NCI-H2196 treated with DMSO at 0.1 percent for 48 hours (cell line): Measurements from ENCODE around the gene YBEY.

Source experiments
- DNase-seq: peaks from one replicate; lab custom pipeline; 2025; ENCODE audit not compliant: unreplicated experiment; lab: John Stamatoyannopoulos, UW

The YBEY gene

DNA sequence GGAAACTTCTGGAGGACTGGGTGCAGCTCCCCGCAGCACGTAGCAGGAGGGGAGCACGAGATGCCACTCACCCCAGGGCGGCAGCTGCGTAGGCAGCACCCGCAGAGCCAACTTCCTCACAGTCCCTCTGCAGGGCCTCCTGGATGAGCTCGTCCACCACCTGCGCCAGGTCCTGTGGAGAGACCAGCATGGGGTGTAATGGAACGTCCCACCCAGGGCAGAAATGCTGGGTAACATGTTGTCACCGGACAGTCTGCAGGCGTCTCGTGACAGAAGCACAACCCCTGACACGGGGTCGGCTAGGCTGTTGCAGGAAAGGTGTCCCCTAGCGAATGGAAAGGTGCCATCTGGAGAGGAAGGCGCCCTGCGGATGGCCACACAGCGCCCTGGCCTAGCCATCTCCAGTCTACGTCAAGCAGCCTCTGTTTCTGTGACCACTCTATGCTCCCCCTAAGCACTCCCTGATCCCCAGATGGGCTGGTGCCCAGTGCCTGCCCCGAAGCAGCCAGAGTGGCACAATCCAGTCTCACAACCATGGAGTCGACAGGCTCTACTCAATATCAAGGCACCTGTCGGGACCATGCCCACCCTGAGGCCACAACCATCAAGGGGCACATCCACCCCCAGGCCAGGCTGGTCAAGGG is 22.0 kb upstream of the YBEY start:
- DNase-seq: no peak

DNA sequence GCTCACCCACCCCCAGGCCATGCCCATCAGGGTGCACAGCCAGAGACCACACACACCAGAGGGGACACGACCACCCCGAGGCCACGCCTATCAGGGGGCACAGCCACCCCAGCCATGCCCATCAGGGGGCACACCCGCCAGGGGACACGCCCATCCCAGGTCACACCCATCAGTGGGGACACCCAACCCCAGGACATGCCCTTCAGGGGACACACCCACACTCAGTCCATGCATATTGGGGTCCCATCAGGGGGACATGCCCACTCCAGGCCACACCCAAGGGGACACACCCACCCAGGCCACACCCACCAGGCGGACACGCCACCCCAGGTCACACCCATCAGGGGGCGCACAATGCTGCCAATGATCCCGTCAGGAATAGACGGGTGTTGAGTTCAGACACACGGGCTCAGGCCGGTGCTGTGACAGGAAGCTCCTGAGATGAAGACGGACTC is 21.4 kb upstream of the YBEY start:
- DNase-seq: no peak

DNA sequence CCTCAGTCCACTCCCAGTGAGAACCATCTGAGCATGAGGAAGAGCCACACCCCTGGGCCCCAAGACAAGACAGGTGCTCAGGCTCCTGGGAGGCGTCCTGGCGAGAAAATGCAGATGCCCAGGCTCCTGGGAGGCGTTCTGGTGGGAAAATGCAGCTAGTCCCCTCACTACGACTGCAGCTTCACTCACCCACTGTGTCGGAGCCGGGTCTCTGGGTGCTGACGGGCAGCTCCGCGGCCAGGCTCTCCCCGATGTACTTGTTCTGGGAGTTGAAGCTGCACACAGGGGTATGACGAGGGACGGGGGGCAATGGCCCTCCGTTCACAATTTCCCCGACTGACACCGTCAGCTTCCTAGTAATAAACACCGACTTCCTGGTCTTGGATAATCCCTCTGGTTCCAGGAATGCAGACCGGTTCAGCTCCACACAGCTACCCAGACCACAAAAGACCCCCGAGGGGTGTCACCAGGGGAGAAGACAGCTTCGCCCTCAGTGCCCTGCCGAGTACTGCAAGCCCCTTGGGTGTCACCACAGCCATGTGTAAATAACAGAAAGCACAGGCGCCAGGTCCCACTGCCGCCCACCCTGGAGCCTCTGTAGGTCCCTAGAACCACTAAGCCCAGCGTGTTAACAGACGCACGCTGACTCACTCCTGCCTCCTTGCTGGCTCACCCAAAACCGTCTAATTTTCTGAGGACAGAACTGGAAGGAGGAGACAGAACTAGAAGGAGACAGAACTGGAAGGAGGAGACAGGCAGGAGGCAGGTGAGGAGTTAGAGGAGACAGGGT is 20.2 kb upstream of the YBEY start:
- no peak for DNase-seq

- no peak for DNase-seq
Measured at GRCh38 chr21:46266946-46267345, 19.2 kb upstream of the YBEY start.

DNA sequence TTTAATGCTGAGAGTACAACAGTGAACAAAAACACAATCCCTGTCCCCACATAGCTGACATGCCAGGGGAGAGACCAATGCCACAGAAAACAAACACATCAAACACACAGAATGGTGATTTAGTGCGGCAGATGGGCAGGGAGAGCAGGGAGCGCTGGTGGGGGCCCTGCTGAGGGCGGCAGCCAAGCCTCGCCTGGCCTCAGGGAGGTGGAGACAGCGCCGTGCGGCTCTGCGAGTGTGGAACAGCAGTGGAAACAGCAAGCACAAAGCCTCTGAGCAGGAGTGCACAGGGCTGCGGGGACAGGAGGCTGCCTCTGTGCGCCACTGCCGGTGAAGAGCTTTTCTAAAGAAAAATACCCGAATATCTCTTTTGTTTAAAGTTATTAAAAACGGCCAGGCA is 17.8 kb upstream of the YBEY start:
- no peak for DNase-seq

DNA sequence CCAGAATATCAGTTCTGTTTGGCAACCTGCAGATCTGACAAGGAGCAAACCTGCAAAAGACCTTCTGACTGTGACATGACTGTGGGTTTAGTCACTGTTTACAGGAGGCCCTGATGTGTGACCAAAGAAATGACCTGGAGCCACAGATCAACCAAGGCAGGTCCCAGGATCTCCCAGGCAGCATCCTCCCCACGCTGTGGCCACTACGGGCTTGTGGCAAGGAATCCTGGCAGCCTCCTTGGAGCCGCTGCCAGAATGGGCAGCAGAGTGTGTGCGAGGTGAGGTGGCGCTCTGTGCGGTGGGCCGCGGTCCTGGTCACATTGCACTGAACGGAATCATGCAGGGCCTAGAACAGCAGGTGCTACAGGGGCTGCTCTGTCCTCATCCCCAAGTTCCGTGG is 16.7 kb upstream of the YBEY start:
- no peak for DNase-seq

DNA sequence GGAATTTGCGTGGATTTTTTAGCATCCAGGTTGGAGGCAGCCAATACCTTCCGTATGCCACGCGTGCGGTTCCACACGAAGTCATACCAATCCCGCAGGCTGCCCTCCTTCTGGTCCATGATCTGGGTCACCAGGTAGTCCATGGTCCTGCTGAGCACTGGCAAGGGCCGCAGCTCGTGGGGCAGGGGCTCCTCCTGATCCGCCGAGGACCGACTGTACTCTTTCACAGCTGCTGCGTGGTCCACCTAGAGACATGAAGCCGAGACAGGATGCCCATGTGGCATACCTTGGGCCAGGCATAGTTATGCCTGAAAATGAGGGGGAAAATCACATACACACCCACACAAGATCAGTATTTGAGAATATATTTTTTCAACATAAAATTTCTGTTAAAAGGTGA is 12.8 kb upstream of the YBEY start:
- DNase-seq: no peak

DNA sequence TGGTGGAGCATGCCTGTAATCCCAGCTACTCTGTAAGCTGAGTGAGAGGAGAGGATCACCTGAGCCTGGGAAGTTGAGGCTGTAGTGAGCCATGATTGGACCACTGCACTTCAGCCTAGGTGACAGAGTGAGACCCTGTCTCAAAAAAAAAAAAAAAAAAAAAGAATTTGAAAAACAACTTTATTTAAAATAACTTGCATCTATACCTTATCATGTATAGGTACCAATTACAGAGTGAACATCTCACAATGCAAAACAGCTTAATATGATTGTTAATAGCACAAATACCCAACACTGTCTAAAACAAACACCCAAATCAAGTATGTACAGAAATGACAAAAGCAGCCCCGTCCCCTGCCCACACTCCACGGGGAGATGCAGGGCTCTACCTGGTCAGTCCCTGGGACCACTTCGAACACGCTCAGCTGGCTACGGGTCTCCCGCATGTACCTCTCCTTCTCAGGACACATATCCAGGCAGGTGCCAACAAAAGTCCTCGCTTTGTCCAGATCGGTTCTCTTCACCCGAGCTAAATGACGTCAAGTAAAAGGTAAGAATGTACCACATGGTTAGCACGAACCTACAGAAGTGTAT is 11.2 kb upstream of the YBEY start:
- DNase-seq: no peak

GRCh38 chr21:46284077-46284644 is 2.0 kb upstream of the YBEY start:
- peak; percentile 38 for DNase-seq

DNA sequence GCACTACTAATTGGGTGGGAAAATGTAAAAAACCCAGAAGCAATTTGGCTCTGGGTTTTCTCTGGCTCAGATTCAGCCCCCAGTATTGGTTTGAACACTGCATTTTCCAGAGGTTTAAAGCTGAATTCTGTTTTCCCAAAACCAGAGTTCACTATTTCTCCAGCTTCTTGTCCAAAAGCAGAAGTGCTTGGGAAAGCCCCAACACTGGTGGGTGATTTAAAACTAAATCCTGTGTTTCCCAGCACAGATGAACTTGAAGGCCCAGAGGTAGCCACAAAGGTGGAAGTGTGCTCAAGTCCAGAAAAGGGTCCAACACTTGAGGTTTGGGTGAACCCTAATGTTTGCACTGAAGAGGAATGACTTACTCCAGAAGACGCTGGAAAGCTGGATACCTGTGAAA is 1.4 kb upstream of the YBEY start:
- no peak for DNase-seq

GRCh38 chr21:46285206-46285661 is 908 bp upstream of the YBEY start, which contains the start of gene MCM3AP:
MCM3AP (minus strand) TSS chr21:46285611; CDS start chr21:46285286, 325 bp downstream.
- no peak for DNase-seq

GRCh38 chr21:46286648-46287002 is 483 bp downstream of the YBEY start:
- DNase-seq: no peak

DNA sequence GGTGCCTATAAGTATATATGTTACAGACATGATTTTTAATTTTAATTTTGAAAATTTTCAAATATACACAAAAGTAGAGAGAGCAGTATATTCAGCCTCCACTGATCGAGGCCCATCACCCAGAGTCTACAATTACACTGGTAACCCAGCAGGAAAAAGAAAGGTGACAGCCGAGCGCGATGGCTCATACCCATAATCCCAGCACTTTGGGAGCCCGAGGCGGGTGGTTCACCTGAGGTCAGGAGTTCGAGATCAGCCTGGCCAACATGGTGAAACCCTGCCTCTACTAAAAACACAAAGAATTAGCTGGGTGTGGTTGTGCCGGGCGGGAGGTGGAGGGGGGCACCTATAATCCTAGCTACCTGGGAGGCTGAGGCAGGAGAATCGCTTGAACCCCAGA is 1.4 kb downstream of the YBEY start:
- DNase-seq: no peak

DNA sequence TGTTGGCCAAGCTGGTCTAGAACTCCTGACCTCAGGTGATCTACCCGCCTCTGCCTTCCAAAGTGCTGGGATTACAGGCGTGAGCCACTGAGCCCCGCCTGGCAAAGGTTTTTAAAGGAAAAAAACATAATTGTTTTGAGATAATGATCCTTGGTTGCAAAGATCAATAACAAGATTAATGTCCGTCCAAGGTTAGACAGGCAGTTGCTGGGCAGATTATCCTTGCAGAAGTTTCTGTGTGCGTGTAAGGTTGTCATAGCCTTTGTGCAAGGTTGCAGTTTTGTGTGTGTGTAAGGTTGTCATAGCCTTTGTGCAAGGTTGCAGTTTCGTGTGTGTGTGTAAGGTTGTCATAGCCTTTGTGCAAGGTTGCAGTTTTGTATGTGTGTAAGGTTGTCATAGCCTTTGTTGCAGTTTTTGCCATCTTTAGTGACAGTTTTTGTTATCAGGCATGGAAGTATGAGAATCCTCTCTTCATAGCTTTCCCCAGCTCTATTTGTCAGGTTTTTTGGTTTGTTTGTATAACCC is 3.6 kb downstream of the YBEY start:
- DNase-seq: no peak

DNA sequence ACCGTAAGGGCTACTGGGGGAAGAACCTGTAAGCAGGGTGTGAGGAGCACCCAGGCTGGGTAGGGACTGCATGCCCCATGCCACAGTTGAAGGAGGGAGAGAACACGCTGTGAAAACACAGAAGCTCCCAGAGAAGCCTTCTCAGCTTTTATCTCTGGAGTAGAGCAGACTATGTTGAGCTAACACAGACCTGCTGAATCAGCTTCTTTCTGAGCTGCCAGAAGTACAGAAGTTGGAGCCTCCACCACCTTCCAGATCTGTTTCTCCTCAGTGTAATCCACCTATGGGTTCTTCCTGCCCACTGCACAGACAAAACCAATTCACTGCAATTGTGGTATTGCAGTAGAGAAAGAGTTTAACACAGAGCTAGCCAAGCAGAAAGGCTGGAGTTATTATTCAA is 5.4 kb downstream of the YBEY start:
- DNase-seq: no peak

DNA sequence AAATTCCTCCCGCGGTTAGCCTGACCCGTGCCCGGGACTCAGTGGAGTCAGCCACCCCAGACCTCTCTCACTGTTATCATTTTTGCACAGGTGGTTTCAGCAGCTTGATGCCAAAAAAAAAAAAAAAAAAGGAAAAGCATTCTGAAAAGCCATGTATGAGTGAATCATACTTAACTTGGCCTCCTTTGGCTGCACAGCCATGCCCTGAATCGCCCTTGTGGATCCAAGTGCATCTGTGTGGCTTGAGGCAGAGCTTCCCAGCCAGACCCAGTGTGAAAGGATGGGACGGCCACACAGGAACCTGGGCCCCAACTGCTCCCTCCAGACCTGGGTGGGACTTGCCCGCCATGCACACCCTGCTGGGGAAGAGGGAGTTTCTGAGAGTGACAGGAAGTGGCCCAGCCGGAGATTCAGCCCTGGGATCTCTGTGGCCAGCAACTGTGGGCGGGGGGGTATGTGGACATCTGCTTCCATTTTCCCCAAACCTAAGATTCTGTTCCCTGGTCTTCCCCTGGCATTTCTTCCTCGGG is 8.6 kb downstream of the YBEY start:
- DNase-seq: no peak

- DNase-seq: no peak
Measured at GRCh38 chr21:46295177-46295770, 9.1 kb downstream of the YBEY start.

GRCh38 chr21:46295996-46296752 is 10.0 kb downstream of the YBEY start:
- DNase-seq: no peak

- DNase-seq: no peak
Measured at GRCh38 chr21:46297338-46298271, 11.5 kb downstream of the YBEY start.
